ENCODE results near the gene AMIGO1.

- TF ChIP-seq CTCF (conservative IDR thresholded peaks at IDR 0.05) (no peak), ZFX (IDR thresholded peaks at IDR 0.05) (no peak)
Measured at GRCh38 chr1:109537450-109538178, 28.1 kb upstream of the AMIGO1 start.
